OCI-LY3 (cell line): ENCODE measurements around the gene TRNT1.

ENCODE experiments used
- EZH2phosphoT487 ChIP-seq: fragments of 200-600 bp; shearing (Covaris generic); IDR thresholded peaks from 2 replicates; pipeline ENCODE4 v1.6.1; 2018; ENCODE audit warnings: antibody characterized with exemption, mixed run types, low read depth
- TF ChIP-seq, protein P1 (sequence below): fragments of 200-600, 300-600 bp; sonication (generic); IDR thresholded peaks from 2 replicates; pipeline ENCODE4 v1.5.1; 2014; ENCODE audit warnings: antibody characterized with exemption, low read length, low read depth

DNA sequence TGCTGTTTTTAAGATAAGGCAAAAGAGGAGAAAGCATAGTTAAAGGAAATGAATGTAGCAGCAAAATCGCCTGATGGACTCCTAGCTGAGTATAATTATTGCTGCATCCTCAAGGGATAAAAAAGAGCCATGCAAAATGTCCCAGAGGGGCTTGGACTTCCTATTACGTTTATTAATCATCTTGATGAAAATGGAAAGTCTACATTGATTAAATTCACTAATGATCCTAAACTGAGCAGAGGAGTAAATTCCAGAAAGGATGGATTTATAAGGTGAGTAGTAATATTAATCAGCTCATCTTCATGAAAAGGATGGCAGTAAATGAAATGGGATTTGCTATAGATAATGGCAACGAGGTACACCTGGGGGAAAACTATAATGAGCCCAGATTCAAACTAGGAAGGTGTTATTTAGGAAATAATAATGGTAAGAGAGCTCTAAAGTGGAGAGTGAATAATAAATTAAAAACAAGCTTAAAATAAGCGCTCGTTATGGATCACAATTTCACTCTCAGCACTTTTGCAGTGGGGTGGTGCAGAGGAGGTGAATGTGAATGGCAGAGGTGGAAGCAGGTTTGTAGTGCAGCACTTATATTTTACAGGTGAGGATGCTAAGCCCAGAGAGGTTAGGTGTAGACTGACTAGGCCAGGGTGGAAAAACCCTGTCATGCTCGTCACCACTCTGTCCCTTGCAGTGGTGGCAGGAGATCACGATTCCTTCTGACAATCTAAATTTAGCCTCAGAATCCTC lies 38.8 kb upstream of the TRNT1 start:
- TF ChIP-seq, protein P1, sequence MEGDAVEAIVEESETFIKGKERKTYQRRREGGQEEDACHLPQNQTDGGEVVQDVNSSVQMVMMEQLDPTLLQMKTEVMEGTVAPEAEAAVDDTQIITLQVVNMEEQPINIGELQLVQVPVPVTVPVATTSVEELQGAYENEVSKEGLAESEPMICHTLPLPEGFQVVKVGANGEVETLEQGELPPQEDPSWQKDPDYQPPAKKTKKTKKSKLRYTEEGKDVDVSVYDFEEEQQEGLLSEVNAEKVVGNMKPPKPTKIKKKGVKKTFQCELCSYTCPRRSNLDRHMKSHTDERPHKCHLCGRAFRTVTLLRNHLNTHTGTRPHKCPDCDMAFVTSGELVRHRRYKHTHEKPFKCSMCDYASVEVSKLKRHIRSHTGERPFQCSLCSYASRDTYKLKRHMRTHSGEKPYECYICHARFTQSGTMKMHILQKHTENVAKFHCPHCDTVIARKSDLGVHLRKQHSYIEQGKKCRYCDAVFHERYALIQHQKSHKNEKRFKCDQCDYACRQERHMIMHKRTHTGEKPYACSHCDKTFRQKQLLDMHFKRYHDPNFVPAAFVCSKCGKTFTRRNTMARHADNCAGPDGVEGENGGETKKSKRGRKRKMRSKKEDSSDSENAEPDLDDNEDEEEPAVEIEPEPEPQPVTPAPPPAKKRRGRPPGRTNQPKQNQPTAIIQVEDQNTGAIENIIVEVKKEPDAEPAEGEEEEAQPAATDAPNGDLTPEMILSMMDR, result no peak
- TF ChIP-seq EZH2phosphoT487, result no peak
